DND-41 (cell line): ENCODE results near the gene SHH.

Experiments used
- EZH2 ChIP-seq: IDR thresholded peaks from 3 replicates; pipeline ENCODE4 v1.6.1; 2012; ENCODE audit warnings: borderline replicate concordance, low read depth, mild to moderate bottlenecking, moderate library complexity, low read length, inconsistent platforms; ENCODE audit not compliant: severe bottlenecking
- TF ChIP-seq, protein P1 (sequence below): IDR thresholded peaks from 2 replicates; pipeline ENCODE4 v1.5.1; 2012; ENCODE audit warnings: borderline replicate concordance, low read length, moderate library complexity, mild to moderate bottlenecking; ENCODE audit not compliant: poor library complexity, severe bottlenecking; ENCODE audit errors: extremely low read depth

GRCh38 chr7:155815332-155816191, 3.3 kb upstream of the SHH start:
- no peak for TF ChIP-seq EZH2
- TF ChIP-seq, protein P1, sequence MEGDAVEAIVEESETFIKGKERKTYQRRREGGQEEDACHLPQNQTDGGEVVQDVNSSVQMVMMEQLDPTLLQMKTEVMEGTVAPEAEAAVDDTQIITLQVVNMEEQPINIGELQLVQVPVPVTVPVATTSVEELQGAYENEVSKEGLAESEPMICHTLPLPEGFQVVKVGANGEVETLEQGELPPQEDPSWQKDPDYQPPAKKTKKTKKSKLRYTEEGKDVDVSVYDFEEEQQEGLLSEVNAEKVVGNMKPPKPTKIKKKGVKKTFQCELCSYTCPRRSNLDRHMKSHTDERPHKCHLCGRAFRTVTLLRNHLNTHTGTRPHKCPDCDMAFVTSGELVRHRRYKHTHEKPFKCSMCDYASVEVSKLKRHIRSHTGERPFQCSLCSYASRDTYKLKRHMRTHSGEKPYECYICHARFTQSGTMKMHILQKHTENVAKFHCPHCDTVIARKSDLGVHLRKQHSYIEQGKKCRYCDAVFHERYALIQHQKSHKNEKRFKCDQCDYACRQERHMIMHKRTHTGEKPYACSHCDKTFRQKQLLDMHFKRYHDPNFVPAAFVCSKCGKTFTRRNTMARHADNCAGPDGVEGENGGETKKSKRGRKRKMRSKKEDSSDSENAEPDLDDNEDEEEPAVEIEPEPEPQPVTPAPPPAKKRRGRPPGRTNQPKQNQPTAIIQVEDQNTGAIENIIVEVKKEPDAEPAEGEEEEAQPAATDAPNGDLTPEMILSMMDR, result peak; percentile 74
